ENCODE results near the gene PPP4R3B.
"Not testable (repeated sequence)": the region's sequence is repeated elsewhere in the genome, so short reads cannot be mapped to it uniquely, and the experiment has no call there.

Gene PPP4R3B

DNA sequence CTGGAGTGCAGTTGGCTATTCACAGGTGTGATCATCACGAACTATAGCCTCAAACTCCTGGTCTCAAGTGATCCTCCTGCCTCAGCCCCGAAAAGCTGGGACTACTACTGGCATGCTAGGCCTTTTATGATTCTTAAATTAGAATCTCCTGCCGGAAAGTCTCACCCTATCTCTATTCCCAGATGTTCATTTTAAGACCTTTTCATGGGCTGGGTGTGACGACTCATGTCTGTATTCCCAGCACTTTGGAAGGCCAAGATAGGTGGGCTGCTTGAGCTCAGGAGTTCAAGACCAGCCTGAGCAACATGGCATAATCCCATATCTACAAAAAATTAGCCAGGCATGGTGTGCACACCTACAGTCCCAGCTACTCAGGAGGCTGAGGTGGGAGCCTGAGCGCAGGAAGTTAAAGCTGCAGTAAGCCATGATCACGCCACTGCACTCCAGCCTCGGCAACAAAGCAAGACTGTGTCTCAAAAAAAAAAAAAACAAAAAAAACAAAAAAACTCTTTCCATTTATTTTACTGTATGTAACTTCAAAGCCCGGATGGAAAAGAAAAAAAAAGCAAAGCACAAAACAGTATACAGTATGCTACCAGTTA is 8.1 kb downstream of the PPP4R3B start:
- no peak for ATAC-seq (ENCODE audit: low read depth)
- no peak for DNase-seq (ENCODE audit: low spot score)
- Histone ChIP-seq H3K27me3 (ENCODE audit: insufficient read depth, poor library complexity, severe bottlenecking) (no peaks in the 10 kb centered on the region), H3K9me3 (ENCODE audit: severe bottlenecking) (no peaks in the 10 kb centered on the region), H3K4me1 (ENCODE audit: insufficient read depth, poor library complexity, severe bottlenecking) (no peaks in the 10 kb centered on the region), H3K4me3 (ENCODE audit: severe bottlenecking) (no peak overlapping the region), H3K27ac (ENCODE audit: poor library complexity, severe bottlenecking) (no peak overlapping the region), H3K36me3 (ENCODE audit: low read depth) (peaks cover 40% of the 10 kb centered on the region)
- no peak for TF ChIP-seq CTCF (IDR thresholded peaks at IDR 0.05; ENCODE audit: poor library complexity, severe bottlenecking)

GRCh38 chr2:55607717-55608116 is 9.7 kb downstream of the PPP4R3B start:
- H3K27ac ChIP-seq (ENCODE audit: poor library complexity, severe bottlenecking): no peak overlapping the region
- ATAC-seq (ENCODE audit: low read depth) (no peak), DNase-seq (ENCODE audit: low spot score) (no peak)
- H3K9me3 ChIP-seq (ENCODE audit: severe bottlenecking): no peaks in the 10 kb centered on the region
- peaks cover 38% of the 10 kb centered on the region for H3K36me3 ChIP-seq (ENCODE audit: low read depth)
- H3K27me3 ChIP-seq (ENCODE audit: insufficient read depth, poor library complexity, severe bottlenecking): no peaks in the 10 kb centered on the region
- no peak for TF ChIP-seq CTCF (IDR thresholded peaks at IDR 0.05; ENCODE audit: poor library complexity, severe bottlenecking)
- no peaks in the 10 kb centered on the region for H3K4me1 ChIP-seq (ENCODE audit: insufficient read depth, poor library complexity, severe bottlenecking)
- H3K4me3 ChIP-seq (ENCODE audit: severe bottlenecking): no peak overlapping the region

DNA sequence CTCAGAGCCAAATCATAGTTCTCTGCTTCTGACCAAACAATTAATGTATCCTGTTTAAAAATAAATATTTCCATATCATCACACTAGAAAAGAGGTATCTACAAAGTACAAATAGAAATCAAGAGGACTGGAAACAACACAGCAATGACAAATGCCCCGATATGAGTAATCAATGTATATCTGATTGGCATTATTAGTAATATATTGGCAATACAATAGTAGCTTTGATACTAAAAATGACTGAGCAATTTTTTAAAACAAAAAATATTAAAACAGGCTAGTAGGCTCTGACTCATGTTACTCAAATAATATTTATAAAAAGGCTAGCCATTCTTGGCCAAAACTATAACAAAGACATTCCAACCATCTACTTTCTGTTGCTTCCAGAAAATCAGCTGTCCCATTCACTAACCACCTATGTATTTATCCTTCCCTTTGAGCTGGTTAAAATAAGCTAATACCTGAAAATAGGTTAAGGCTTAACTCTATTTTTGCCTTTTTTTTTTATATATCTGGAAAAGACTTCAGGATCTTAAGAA is 13.3 kb downstream of the PPP4R3B start:
- H3K4me3 ChIP-seq (ENCODE audit: severe bottlenecking): no peak overlapping the region
- H3K27me3 ChIP-seq (ENCODE audit: insufficient read depth, poor library complexity, severe bottlenecking): no peaks in the 10 kb centered on the region
- DNase-seq (ENCODE audit: low spot score): no peak
- H3K36me3 ChIP-seq (ENCODE audit: low read depth): peaks cover 41% of the 10 kb centered on the region
- no peaks in the 10 kb centered on the region for H3K4me1 ChIP-seq (ENCODE audit: insufficient read depth, poor library complexity, severe bottlenecking)
- no peak for ATAC-seq (ENCODE audit: low read depth)
- no peak for TF ChIP-seq CTCF (IDR thresholded peaks at IDR 0.05; ENCODE audit: poor library complexity, severe bottlenecking)
- no peaks in the 10 kb centered on the region for H3K9me3 ChIP-seq (ENCODE audit: severe bottlenecking)
- no peak overlapping the region for H3K27ac ChIP-seq (ENCODE audit: poor library complexity, severe bottlenecking)

DNA sequence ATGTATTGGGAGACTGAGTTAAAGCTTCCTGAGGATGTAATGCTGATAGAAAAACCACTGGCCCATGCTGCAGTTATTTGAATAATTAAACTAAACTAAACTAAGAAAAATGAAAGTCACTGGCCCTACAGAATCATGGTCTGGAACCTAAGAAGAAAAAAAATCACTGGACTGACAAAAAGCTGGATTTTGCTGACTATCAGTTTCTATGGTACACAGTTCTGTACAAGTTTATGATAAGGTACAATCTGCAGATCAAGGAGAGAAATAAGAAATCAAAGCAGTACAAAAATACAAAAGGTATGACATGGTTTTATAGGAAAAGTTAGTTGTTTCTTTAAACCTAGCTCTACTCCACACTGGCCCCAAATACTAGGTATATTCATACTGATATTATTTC is 15.6 kb downstream of the PPP4R3B start:
- DNase-seq (ENCODE audit: low spot score): no peak
- ATAC-seq (ENCODE audit: low read depth): no peak
- H3K27ac ChIP-seq (ENCODE audit: poor library complexity, severe bottlenecking): no peak overlapping the region
- H3K27me3 ChIP-seq (ENCODE audit: insufficient read depth, poor library complexity, severe bottlenecking): no peaks in the 10 kb centered on the region
- no peak overlapping the region for H3K4me3 ChIP-seq (ENCODE audit: severe bottlenecking)
- TF ChIP-seq CTCF (IDR thresholded peaks at IDR 0.05; ENCODE audit: poor library complexity, severe bottlenecking): no peak
- H3K36me3 ChIP-seq (ENCODE audit: low read depth): peaks cover 57% of the 10 kb centered on the region
- H3K4me1 ChIP-seq (ENCODE audit: insufficient read depth, poor library complexity, severe bottlenecking): no peaks in the 10 kb centered on the region
- no peaks in the 10 kb centered on the region for H3K9me3 ChIP-seq (ENCODE audit: severe bottlenecking)

GRCh38 chr2:55598056-55598795 is 19.2 kb downstream of the PPP4R3B start:
- H3K9me3 ChIP-seq (ENCODE audit: severe bottlenecking): no peaks in the 10 kb centered on the region
- H3K4me1 ChIP-seq (ENCODE audit: insufficient read depth, poor library complexity, severe bottlenecking): no peaks in the 10 kb centered on the region
- H3K27ac ChIP-seq (ENCODE audit: poor library complexity, severe bottlenecking): no peak overlapping the region
- no peak for TF ChIP-seq CTCF (IDR thresholded peaks at IDR 0.05; ENCODE audit: poor library complexity, severe bottlenecking)
- no peak overlapping the region for H3K4me3 ChIP-seq (ENCODE audit: severe bottlenecking)
- no peak for DNase-seq (ENCODE audit: low spot score)
- no peaks in the 10 kb centered on the region for H3K27me3 ChIP-seq (ENCODE audit: insufficient read depth, poor library complexity, severe bottlenecking)
- peaks cover 68% of the 10 kb centered on the region for H3K36me3 ChIP-seq (ENCODE audit: low read depth)
- no peak for ATAC-seq (ENCODE audit: low read depth)

- not testable (repeated sequence) for DNase-seq (ENCODE audit: low spot score); H3K27ac ChIP-seq (ENCODE audit: poor library complexity, severe bottlenecking); H3K4me3 ChIP-seq (ENCODE audit: severe bottlenecking); H3K9me3 ChIP-seq (ENCODE audit: severe bottlenecking); H3K27me3 ChIP-seq (ENCODE audit: insufficient read depth, poor library complexity, severe bottlenecking); H3K4me1 ChIP-seq (ENCODE audit: insufficient read depth, poor library complexity, severe bottlenecking); ATAC-seq (ENCODE audit: low read depth)
- H3K36me3 ChIP-seq (ENCODE audit: low read depth): peaks cover 65% of the 10 kb centered on the region
Measured at GRCh38 chr2:55596795-55597194, 20.6 kb downstream of the PPP4R3B start.

All from RWPE2 (cell line).